GM12873 (cell line): Measurements from ENCODE around the gene TLCD4.

Experiments used
- TF ChIP-seq, protein P1 (sequence below): IDR thresholded peaks from 2 replicates; pipeline ENCODE4 v1.5.1; 2012; ENCODE audit warnings: low read depth, mild to moderate bottlenecking, moderate library complexity, low read length, control low read depth; ENCODE audit not compliant: insufficient read depth; ENCODE audit errors: missing control alignments

The TLCD4 gene

GRCh38 chr1:95118067-95118499 is 928 bp downstream of the TLCD4 start:
- TF ChIP-seq, protein P1, sequence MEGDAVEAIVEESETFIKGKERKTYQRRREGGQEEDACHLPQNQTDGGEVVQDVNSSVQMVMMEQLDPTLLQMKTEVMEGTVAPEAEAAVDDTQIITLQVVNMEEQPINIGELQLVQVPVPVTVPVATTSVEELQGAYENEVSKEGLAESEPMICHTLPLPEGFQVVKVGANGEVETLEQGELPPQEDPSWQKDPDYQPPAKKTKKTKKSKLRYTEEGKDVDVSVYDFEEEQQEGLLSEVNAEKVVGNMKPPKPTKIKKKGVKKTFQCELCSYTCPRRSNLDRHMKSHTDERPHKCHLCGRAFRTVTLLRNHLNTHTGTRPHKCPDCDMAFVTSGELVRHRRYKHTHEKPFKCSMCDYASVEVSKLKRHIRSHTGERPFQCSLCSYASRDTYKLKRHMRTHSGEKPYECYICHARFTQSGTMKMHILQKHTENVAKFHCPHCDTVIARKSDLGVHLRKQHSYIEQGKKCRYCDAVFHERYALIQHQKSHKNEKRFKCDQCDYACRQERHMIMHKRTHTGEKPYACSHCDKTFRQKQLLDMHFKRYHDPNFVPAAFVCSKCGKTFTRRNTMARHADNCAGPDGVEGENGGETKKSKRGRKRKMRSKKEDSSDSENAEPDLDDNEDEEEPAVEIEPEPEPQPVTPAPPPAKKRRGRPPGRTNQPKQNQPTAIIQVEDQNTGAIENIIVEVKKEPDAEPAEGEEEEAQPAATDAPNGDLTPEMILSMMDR: no peak

- TF ChIP-seq, protein P1: no peak
Observed at GRCh38 chr1:95118710-95119109, 1.6 kb downstream of the TLCD4 start.

GRCh38 chr1:95119273-95119672 is 2.1 kb downstream of the TLCD4 start:
- TF ChIP-seq, protein P1: no peak

DNA sequence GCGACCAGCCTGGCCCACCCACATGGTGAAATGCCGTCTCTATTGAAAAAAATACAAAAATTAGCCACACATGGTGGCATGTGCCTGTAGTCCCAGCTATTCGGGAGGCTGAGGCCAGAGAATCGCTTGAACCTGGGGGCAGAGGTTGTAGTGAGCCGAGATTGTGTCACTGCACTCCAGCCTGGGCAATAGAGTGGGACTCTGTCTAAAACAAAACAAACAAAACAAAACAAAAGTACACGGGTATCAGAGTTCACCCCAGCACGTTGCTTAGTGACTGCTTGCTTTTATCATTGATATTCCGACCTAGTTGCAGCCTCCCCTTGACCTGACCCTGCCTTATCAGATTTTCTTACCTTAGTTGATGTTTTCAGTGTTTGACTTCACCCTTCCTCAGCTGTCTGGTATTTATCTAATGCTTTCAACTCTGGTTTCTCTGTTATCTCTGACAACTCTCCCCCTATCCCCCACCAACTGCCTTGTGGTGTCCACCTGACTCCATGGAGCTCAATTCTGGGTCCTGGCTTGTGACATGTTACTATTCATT is 5.1 kb downstream of the TLCD4 start:
- TF ChIP-seq, protein P1: no peak

DNA sequence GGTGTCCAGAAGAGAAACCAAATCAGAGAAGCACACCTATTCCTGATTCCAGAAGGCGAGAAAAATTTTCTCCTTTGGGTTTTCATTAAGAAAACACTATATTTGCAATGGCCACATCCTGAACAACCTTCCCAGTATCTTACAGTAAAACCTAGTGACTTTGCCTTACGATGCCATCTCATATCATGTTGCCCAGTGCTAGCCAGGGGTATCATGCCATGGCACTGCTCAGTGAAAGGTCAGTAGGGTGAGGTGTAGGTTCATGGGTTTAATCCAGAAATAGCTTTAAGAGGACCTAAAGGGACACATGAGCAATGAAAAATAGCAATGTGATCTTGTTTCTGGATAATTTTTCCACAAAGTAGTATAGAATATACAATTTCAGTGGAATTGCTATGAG is 7.2 kb downstream of the TLCD4 start:
- TF ChIP-seq, protein P1: no peak

- TF ChIP-seq, protein P1: no peak
Observed at GRCh38 chr1:95126366-95126765, 9.2 kb downstream of the TLCD4 start.

DNA sequence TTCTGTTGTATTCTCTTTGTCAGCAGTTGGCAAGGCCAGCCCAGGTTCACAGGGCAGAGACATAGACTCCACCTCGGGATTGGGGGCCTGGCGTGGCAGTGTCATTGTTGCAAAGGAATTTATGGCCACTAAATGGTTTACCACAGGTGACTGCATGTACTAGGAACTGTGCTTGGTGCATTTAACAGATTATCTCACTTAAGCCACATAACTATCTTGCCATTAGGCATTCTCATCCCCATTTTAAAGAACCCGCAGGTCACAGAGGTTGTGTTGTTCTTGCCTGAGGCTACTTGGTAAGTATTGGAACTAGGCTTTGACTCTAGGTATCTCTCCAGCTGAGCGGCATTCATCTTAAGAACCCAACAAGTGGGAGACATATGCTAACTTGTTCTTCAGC is 9.7 kb downstream of the TLCD4 start:
- TF ChIP-seq, protein P1: no peak
